GM23338 (cell line): Measurements from ENCODE around the gene PHF13. TPM values are rescaled to one million over a fixed set of nuclear protein-coding genes. Genes with fewer than 3 reads are reported as not detected.

Experiments used
- ATAC-seq: fragments of 200-7000 bp; cut with Tn5 transposase; 3 replicates; pipeline ENCODE4 v1.9.1; 2020
- DNase-seq: peaks from one replicate; pipeline ENCODE4 v3.0.0-alpha.2; 2015; ENCODE audit warnings: low spot score
- H2AFZ ChIP-seq: fragments of 200-600 bp; sonication (generic); 2 replicates; pipeline ENCODE4 v1.8.0; 2016; ENCODE audit warnings: antibody characterized with exemption, mild to moderate bottlenecking, moderate library complexity
- H3F3A ChIP-seq: fragments of 200-600 bp; sonication (generic); replicated peaks from 2 replicates; pipeline ENCODE4 v1.8.0; 2017; ENCODE audit warnings: antibody characterized with exemption, mixed run types, low read depth
- H3K27ac ChIP-seq: fragments of 200-600 bp; sonication (generic); 2 replicates; pipeline ENCODE4 v1.6.1; 2016; ENCODE audit warnings: low read depth
- H3K27me3 ChIP-seq: fragments of 200-600 bp; sonication (generic); 2 replicates; pipeline ENCODE4 v1.8.0; 2016; ENCODE audit warnings: mild to moderate bottlenecking, mixed run types, moderate library complexity; ENCODE audit not compliant: insufficient read depth
- H3K36me3 ChIP-seq: fragments of 200-600 bp; sonication (generic); 2 replicates; pipeline ENCODE4 v1.8.0; 2016; ENCODE audit warnings: mild to moderate bottlenecking; ENCODE audit not compliant: insufficient read depth
- H3K4me1 ChIP-seq: fragments of 200-600 bp; sonication (generic); 2 replicates; pipeline ENCODE4 v1.8.0; 2016; ENCODE audit warnings: mild to moderate bottlenecking, moderate library complexity; ENCODE audit not compliant: insufficient read depth
- H3K4me2 ChIP-seq: fragments of 200-600 bp; sonication (generic); 2 replicates; pipeline ENCODE4 v1.7.1; 2017; ENCODE audit warnings: mixed run types
- H3K4me3 ChIP-seq: fragments of 200-600 bp; sonication (generic); 2 replicates; pipeline ENCODE4 v1.6.1; 2016; ENCODE audit warnings: mixed run types
- H3K79me2 ChIP-seq: fragments of 200-600 bp; sonication (generic); replicated peaks from 2 replicates; pipeline ENCODE4 v1.8.0; 2017; ENCODE audit warnings: mild to moderate bottlenecking; ENCODE audit not compliant: insufficient read depth
- H3K9me2 ChIP-seq: fragments of 200-600 bp; sonication (generic); 2 replicates; pipeline ENCODE4 v1.8.0; 2017; ENCODE audit not compliant: insufficient read depth
- H4K20me1 ChIP-seq: fragments of 200-600 bp; sonication (generic); replicated peaks from 2 replicates; pipeline ENCODE4 v1.8.0; 2017; ENCODE audit warnings: mild to moderate bottlenecking; ENCODE audit not compliant: insufficient read depth
- H3K27ac Mint-ChIP-seq: 2 replicates; pipeline ENCODE4 v1.8.0; 2020; ENCODE audit warnings: inconsistent platforms, mild to moderate bottlenecking, moderate library complexity, mixed read lengths
- H3K27me3 Mint-ChIP-seq: 3 replicates; pipeline ENCODE4 v1.8.0; 2022; ENCODE audit warnings: low read depth, mild to moderate bottlenecking, moderate library complexity, mixed read lengths, inconsistent platforms; ENCODE audit not compliant: insufficient read depth, poor library complexity
- H3K36me3 Mint-ChIP-seq: 3 replicates; pipeline ENCODE4 v1.8.0; 2021; ENCODE audit warnings: low read depth, mild to moderate bottlenecking, inconsistent platforms, moderate library complexity, mixed read lengths
- H3K4me1 Mint-ChIP-seq: 3 replicates; pipeline ENCODE4 v1.8.0; 2020; ENCODE audit warnings: mild to moderate bottlenecking, inconsistent platforms, mixed read lengths
- H3K4me3 Mint-ChIP-seq: 3 replicates; pipeline ENCODE4 v1.8.0; 2021; ENCODE audit warnings: moderate library complexity, mild to moderate bottlenecking, inconsistent platforms, mixed read lengths
- H3K9me3 Mint-ChIP-seq: 3 replicates; pipeline ENCODE4 v1.8.0; 2020; ENCODE audit warnings: moderate library complexity, mild to moderate bottlenecking, inconsistent platforms, mixed read lengths
- CREB1 ChIP-seq: fragments of 250-450 bp; sonication (Bioruptor Pico); IDR thresholded peaks from 2 replicates; pipeline ENCODE4 v1.5.0; 2020; ENCODE audit warnings: low read depth, mild to moderate bottlenecking, moderate library complexity
- CTCF ChIP-seq, 2 experiments: fragments of 200-600 bp in 1 of 2; sonication (generic) in 1 of 2; conservative IDR thresholded peaks; 2 replicates each; pipeline versions ENCODE4 v1.5.1 to v1.6.1; 2016 to 2017; ENCODE audit warnings: antibody characterized with exemption in 2 of 2, low read depth in 2 of 2, mild to moderate bottlenecking in 2 of 2, moderate library complexity in 1 of 2
- ETS1 ChIP-seq: IDR thresholded peaks from 2 replicates; pipeline ENCODE4 v1.6.1; 2016; ENCODE audit warnings: antibody characterized with exemption
- EZH2 ChIP-seq: fragments of 200-600 bp; sonication (generic); IDR thresholded peaks from one replicate; pipeline ENCODE4 v1.8.0; 2017; ENCODE audit warnings: antibody characterized with exemption, mild to moderate bottlenecking, low read depth; ENCODE audit not compliant: unreplicated experiment
- JUNB ChIP-seq: IDR thresholded peaks from one replicate; pipeline ENCODE4 v1.6.1; 2016; ENCODE audit warnings: antibody characterized with exemption; ENCODE audit not compliant: unreplicated experiment
- REST ChIP-seq: IDR thresholded peaks from one replicate; pipeline ENCODE4 v1.6.1; 2018; ENCODE audit warnings: antibody characterized with exemption; ENCODE audit not compliant: unreplicated experiment
- STAT1 ChIP-seq: IDR thresholded peaks from one replicate; pipeline ENCODE4 v1.6.1; 2016; ENCODE audit warnings: antibody characterized with exemption; ENCODE audit not compliant: unreplicated experiment
- ZNF114 ChIP-seq: fragments of 250-450 bp; sonication (Bioruptor Pico); IDR thresholded peaks from 2 replicates; pipeline ENCODE4 v1.5.0; 2020; ENCODE audit warnings: mild to moderate bottlenecking, moderate library complexity
- ZNF331 ChIP-seq: fragments of 250-450 bp; sonication (Bioruptor Pico); IDR thresholded peaks from 2 replicates; pipeline ENCODE4 v1.5.0; 2020; ENCODE audit warnings: low read depth, mild to moderate bottlenecking, moderate library complexity
- ZNF462 ChIP-seq: fragments of 250-450 bp; sonication (Bioruptor Pico); IDR thresholded peaks from 2 replicates; pipeline ENCODE4 v1.5.0; 2020; ENCODE audit warnings: mild to moderate bottlenecking, moderate library complexity
- polyA plus RNA-seq: library from polyadenylated mRNA; unstranded; fragments of >200 nt; fragmentation: Nextera tagmentation; extraction: Ambion mirVana; gene quantifications from 2 replicates; pipeline ENCODE4 v1.2.1, GENCODE V29; 2016
- total RNA-seq: library from RNA; depleted of rRNA; stranded (reverse); fragments of >200 nt; shearing (Covaris generic); gene quantifications from 2 replicates; pipeline ENCODE4 v1.2.3, GENCODE V29; 2014

PHF13 gene
- total and polyA plus RNA-seq, 2 experiments from 2014 or later = 12.1 to 33.2 TPM

- TF ChIP-seq CTCF (conservative IDR thresholded peaks at IDR 0.05; ENCODE audit: low read depth in 2 of 2) (no peak), ZNF114 (no peak), REST (no peak), STAT1 (no peak), CREB1 (CRISPR knock-in tag) (no peak)
Observed at GRCh38 chr1:6587261-6588005, 26.1 kb upstream of the PHF13 start (continued).

GRCh38 chr1:6588128-6588892 lies 25.2 kb upstream of the PHF13 start:
- Histone ChIP-seq H3K4me3 (no peak overlapping the region), H3K27ac (peak overlapping the region; percentile 79; the same call in 1 of the 2 replicates), H3K4me2 (no peak overlapping the region), H3K4me1 (no peaks in the 10 kb centered on the region), H3K9me2 (no peaks in the 10 kb centered on the region), H3F3A (peaks cover 14% of the 10 kb centered on the region; the same call in 1 of the 2 replicates), H3K27me3 (no peaks in the 10 kb centered on the region), H4K20me1 (peaks cover 19% of the 10 kb centered on the region; the same call in 1 of the 2 replicates), H3K79me2 (0 out of 2 replicates have a peak, but pooled peaks cover 2% of the 10 kb centered on the region), H3K36me3 (no peaks in the 10 kb centered on the region), H2AFZ (no peak overlapping the region)
- Mint-ChIP-seq H3K4me3 (no peak overlapping the region), H3K27me3 (peaks cover 21% of the 10 kb centered on the region), H3K9me3 (no peaks in the 10 kb centered on the region), H3K4me1 (peaks cover 6% of the 10 kb centered on the region; the same call in 1 of the 3 replicates), H3K27ac (no peak overlapping the region; the same call in 1 of the 2 replicates), H3K36me3 (peaks cover 17% of the 10 kb centered on the region)
- ATAC-seq (no peak), DNase-seq (no peak)
- TF ChIP-seq STAT1 (no peak), JUNB (no peak), ZNF114 (no peak), EZH2 (no peak), ZNF331 (CRISPR knock-in tag) (no peak), ZNF462 (CRISPR knock-in tag) (no peak), ETS1 (no peak)
